GM19351 (cell line): ENCODE measurements around the gene PIM2.
"Not testable (repeated sequence)": the region's sequence is repeated elsewhere in the genome, so short reads cannot be mapped to it uniquely, and the experiment has no call there.

Experiments
- ATAC-seq: cut with Tn5 transposase; IDR thresholded peaks from one replicate; pipeline ENCODE4 v1.9.1; 2021; ENCODE audit warnings: mild to moderate bottlenecking, moderate library complexity; ENCODE audit not compliant: unreplicated experiment

The PIM2 gene

DNA sequence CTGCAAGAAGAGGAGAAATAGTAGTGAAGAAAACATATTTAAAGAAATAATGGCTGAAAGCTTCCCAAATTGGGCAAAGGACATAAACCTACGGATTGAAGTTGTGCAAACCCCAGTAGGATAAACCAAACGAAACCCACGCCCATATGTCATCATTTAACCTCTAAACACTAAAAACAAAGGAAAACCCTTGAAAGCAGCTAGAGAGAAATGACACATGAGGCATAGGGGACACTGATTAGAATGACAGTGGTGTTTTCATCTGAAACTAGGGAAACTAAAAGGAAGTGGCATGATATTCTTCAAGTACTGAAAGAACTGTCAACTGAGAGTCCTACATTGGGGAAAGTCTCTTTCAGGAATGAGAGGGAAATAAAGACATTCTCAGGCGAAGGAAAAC lies 41.9 kb downstream of the PIM2 start:
- not testable (repeated sequence) for ATAC-seq

DNA sequence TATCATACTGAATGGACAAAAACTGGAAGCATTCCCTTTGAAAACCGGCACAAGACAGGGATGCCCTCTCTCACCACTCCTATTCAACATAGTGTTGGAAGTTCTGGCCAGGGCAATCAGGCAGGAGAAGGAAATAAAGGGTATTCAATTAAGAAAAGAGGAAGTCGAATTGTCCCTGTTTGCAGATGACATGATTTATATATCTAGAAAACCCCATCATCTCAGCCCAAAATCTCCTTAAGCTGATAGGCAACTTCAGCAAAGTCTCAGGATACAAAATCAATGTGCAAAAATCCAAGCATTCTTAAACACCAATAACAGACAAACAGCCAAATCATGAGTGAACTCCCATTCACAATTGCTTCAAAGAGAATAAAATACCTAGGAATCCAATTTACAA lies 46.8 kb downstream of the PIM2 start:
- not testable (repeated sequence) for ATAC-seq

DNA sequence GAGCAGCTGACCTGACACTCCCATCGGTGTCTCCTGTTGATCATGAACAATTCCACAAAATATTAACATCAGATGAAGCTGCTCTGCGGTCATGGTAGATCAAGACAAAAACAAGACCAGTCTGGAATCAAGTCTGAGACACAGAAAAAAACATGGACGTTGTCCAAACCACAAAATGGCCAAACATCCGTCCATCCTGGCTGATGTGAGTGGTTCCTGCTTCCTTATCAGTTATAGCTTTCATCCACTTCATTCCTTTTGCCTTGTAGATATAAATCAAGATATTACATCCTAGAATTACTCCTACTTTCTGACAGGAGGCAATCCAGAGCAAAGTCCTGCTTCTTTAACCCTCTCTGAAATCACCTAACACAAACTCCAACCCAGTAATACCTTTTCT lies 54.6 kb downstream of the PIM2 start:
- ATAC-seq: no peak
